Upper lobe of left lung (tissue), 4 donors: Measurements from ENCODE around the gene OPTC.

Source experiments
- EP300 ChIP-seq, 4 donors: sonication (generic); formaldehyde crosslinking; IDR thresholded peaks; one replicate each; pipeline ENCODE4 v1.5.1; 2017; ENCODE audit warnings: antibody characterized with exemption in 4 of 4, control low read depth in 2 of 4
- POLR2A ChIP-seq, 4 donors: fragments of 450-650 bp; IDR thresholded peaks; one replicate each; pipeline ENCODE4 v1.5.1; 2016 to 2017; ENCODE audit warnings: antibody characterized with exemption in 4 of 4, mild to moderate bottlenecking in 2 of 4

GRCh38 chr1:203459671-203460201, 34.2 kb upstream of the OPTC start:
- TF ChIP-seq POLR2A (IDR thresholded peaks at IDR 0.05) (no peak), EP300 (IDR thresholded peaks at IDR 0.05) (no peak)
